Measurements from ENCODE around the gene ADPRH.
A peak's percentile ranks its signal among the peaks of the same experiment; 100 is the strongest.
"Not testable (repeated sequence)": the region's sequence is repeated elsewhere in the genome, so short reads cannot be mapped to it uniquely, and the experiment has no call there.

The ADPRH gene

GRCh38 chr3:119553823-119554415 is 25.4 kb upstream of the ADPRH start:
- DNase-seq, result no peak
- TF ChIP-seq GATA1 (IDR thresholded peaks at IDR 0.05; ENCODE audit: low read depth, low read length) (no peak), POLR2A (IDR thresholded peaks at IDR 0.05; ENCODE audit: low read length) (no peak)

GRCh38 chr3:119555309-119555735 is 24.0 kb upstream of the ADPRH start:
- no peak for DNase-seq
- no peak for TF ChIP-seq POLR2A (IDR thresholded peaks at IDR 0.05; ENCODE audit: low read length)
- TF ChIP-seq GATA1 (IDR thresholded peaks at IDR 0.05; ENCODE audit: low read depth, low read length), result no peak

DNA sequence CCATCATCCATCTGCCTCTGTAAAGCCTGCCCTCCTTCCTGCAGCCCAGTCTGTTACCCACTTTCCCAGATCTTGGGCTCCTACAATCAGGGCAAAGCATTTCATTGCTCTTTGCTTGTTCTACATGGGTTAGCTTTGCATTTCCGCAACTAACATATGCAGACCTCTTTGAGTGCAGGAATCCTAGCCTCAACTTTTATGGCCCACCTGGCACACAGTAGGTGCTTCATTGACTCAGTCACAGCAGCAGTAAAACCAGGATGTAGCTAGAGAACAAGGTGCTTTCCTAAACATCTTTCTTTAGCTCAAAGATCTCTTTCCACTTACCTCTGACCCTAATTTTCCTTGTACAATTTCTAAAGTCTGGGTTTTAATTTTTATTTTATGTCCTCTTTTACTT is 23.4 kb upstream of the ADPRH start:
- no peak for TF ChIP-seq GATA1 (IDR thresholded peaks at IDR 0.05; ENCODE audit: low read depth, low read length)
- no peak for TF ChIP-seq POLR2A (IDR thresholded peaks at IDR 0.05; ENCODE audit: low read length)
- no peak for DNase-seq

DNA sequence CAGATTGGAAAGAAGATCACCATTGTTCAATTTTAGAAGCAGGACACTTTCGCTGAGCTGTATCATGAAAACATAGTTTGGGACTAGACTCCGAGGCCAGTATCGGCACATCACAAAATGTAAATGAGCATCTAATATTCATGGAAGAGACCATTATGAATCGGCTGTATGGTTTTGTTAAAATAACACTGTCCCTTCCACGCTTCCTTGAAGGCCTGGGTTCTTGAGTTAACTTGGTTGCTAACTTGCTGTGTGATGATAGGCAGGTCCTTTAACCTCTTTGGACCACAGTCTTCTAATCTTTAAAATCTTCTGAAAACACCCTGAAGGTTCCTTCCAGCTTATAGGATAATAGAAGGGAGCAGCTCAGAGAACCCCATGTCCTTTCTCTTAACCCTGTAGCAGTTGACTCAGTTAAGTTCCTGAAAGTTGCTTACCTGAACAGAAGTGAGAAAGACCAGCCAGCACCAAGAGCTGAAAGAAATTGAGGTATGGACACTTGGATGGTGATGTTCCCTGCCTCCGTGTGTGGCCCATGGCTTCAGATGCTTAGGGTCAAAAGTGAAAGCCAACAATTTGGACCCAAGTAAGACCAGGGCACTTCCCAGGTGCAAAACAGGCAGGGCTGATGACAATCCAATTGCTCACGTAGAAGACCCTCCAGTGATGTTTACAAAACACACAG is 22.0 kb upstream of the ADPRH start:
- DNase-seq, result no peak
- no peak for TF ChIP-seq GATA1 (IDR thresholded peaks at IDR 0.05; ENCODE audit: low read depth, low read length)
- no peak for TF ChIP-seq POLR2A (IDR thresholded peaks at IDR 0.05; ENCODE audit: low read length)

DNA sequence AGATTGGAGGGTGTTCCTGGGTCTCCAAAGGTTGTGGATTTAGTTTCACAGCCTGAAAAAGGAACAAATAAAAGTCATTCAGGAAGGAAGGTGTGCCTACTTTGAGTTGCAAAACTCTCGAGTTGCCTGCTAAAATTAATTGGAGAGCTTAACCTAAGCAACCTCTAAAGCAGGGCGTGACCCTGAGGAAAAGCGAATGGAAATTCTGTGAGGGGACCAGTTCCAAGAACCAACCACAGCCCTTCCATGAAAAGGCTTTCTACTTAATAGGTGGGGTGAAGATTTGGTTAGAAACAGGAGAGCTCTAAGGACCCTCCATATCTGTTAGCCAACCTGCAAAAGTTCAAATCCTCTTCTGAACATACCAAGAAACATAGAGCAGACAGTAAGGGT is 21.4 kb upstream of the ADPRH start:
- peak; percentile 12 to 13 for DNase-seq
- no peak for TF ChIP-seq POLR2A (IDR thresholded peaks at IDR 0.05; ENCODE audit: low read length)

GRCh38 chr3:119558626-119559317 is 20.5 kb upstream of the ADPRH start:
- DNase-seq, result no peak
- TF ChIP-seq POLR2A (IDR thresholded peaks at IDR 0.05; ENCODE audit: low read length) (no peak), GATA1 (IDR thresholded peaks at IDR 0.05; ENCODE audit: low read depth, low read length) (no peak)

GRCh38 chr3:119559441-119559963 is 19.8 kb upstream of the ADPRH start, which contains the start of gene CD80:
Gene CD80, minus strand, starts transcription at chr3:119559614. Its CDS starts 1,886 bp downstream, at chr3:119557728.
- no peak for TF ChIP-seq GATA1 (IDR thresholded peaks at IDR 0.05; ENCODE audit: low read depth, low read length)
- TF ChIP-seq POLR2A (IDR thresholded peaks at IDR 0.05; ENCODE audit: low read length), result no peak
- peak; percentile 73 to 76 for DNase-seq

DNA sequence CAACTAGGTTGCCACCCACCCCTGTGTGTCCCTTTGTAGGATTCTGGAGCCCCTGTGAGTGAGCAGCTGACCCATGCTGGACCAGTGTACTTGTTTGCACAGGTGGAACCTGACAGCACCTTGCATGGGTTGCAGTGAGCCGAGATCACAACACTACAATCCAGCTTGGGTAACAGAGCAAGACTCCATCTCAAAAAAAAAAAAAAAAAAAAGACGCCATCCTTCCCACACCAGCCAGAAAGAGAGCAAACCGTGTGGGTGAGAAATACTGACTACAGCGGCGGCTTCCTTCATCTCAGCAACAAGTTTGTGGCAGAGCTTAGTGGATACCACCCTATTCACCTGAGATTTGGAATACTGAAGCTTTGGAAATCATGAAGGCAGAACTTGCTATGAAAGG is 19.1 kb upstream of the ADPRH start:
- no peak for DNase-seq
- TF ChIP-seq POLR2A (IDR thresholded peaks at IDR 0.05; ENCODE audit: low read length) (no peak), GATA1 (IDR thresholded peaks at IDR 0.05; ENCODE audit: low read depth, low read length) (no peak)

DNA sequence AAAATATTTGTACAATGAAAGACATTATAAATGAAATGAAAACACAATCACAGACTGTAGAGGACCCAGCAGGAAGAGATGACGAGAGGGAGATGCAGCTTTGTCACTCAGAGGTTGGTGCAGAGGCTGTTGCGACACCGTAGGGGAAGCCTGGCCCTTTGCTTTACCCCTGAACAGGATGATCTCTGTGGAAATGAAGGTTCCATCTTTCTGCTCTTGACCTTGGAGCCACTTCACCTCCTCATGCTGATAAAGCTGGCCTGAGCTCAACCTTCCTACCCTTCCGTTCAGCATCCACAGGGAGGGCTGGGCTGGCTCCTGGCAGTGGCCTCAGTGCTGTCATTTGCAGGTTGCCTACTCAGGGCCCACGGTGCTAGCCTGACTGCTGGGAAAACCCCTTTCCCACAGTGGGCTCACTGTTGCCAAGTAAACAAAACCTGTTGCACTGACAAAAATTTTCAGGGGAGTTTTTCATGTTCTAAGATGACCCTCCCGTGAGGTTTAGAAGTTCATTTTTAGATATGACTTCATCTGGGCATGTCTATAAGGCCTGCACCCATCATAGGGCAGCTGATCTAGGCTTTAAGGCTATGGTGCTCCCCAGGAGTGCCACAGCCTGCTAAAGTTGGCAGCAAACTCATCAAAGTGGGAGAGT is 16.9 kb upstream of the ADPRH start:
- peak in 1 of 2 experiments; percentile 6 for DNase-seq
- TF ChIP-seq POLR2A (IDR thresholded peaks at IDR 0.05; ENCODE audit: low read length) (no peak), GATA1 (IDR thresholded peaks at IDR 0.05; ENCODE audit: low read depth, low read length) (no peak)

DNA sequence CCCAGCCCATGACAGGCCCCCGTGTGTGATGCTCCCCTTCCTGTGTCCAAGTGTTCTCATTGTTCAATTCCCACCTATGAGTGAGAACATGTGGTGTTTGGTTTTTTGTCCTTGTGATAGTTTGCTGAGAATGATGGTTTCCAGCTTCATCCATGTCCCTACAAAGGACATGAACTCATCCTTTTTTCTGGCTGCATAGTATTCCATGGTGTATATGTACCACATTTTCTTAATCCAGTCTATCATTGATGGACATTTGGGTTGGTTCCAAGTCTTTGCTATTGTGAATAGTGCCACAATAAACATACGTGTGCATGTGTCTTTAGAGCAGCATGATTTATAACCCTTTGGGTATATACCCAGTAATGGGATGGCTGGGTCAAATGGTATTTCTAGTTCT is 16.0 kb upstream of the ADPRH start:
- not testable (repeated sequence) for DNase-seq

DNA sequence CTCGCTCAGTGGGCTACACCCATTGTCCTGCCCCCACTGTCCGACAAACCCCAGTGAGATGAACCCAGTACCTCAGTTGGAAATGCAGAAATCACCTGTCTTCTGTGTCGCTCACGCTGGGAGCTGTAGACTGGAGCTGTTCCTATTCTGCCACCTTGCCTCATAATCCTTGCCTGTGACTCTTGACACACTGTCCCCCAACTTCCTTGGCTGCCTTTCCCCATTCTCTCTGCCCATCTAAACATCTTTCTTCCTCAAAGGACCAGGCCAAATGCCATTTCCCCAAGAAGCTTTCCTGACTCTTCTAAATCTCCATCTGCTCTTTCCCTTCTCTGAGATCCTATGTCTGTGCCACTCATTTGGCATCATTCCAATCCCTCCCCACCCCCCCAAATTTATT is 10.1 kb upstream of the ADPRH start:
- no peak for DNase-seq
- no peak for TF ChIP-seq POLR2A (IDR thresholded peaks at IDR 0.05; ENCODE audit: low read length)
- no peak for TF ChIP-seq GATA1 (IDR thresholded peaks at IDR 0.05; ENCODE audit: low read depth, low read length)

DNA sequence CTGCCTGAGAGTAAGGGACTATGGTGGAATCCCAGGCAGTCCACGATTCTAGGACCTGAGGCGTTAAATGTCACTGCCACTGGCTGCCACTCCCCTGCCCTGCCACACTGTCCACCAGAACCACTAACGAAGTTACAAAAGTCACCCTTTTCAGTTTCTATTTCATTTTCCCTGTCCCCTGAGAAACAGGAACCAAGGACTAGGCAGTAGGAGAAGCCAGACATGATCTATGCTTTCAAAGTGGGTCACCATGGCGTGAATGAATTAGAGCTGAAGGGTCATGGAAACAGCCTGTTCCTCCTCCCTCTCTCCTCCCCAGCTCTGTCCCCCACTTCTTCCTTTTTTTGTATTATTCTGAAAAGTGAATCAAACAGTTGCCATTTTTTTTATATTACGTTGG is 9.1 kb upstream of the ADPRH start:
- no peak for DNase-seq

GRCh38 chr3:119571230-119571629 is 8.1 kb upstream of the ADPRH start:
- TF ChIP-seq GATA1 (IDR thresholded peaks at IDR 0.05; ENCODE audit: low read depth, low read length), result no peak
- no peak for TF ChIP-seq POLR2A (IDR thresholded peaks at IDR 0.05; ENCODE audit: low read length)
- no peak for DNase-seq

More for the DNA sequence above, 9.1 kb upstream of the ADPRH start:
- TF ChIP-seq POLR2A (IDR thresholded peaks at IDR 0.05; ENCODE audit: low read length), result no peak

DNA sequence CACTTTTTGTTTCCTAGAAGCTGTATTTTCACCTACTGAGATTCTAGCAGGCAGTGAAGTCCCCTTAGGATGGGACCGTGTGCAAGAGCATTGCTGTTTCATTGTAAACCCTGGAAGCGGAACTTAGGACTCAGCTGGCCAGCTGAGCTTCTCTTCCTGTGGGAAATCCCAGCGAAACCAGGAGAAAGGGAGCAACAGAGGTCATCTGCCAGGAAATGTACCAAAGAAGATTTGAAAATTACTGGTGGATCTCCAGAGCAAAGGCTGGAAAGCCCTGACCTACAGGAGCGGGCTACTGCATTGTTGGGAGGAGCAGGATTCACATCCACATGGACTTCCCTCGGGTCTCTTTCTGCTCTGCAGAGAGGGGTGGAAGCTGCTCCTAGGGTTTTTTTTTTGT is 7.6 kb upstream of the ADPRH start:
- TF ChIP-seq POLR2A (IDR thresholded peaks at IDR 0.05; ENCODE audit: low read length) (no peak), GATA1 (IDR thresholded peaks at IDR 0.05; ENCODE audit: low read depth, low read length) (no peak)
- no peak for DNase-seq
